Fibroblast of villous mesenchyme (primary cell): ENCODE results near the gene CDC20. TPM values are rescaled to one million over a fixed set of nuclear protein-coding genes. Genes with fewer than 3 reads are reported as not detected.
"Not testable (repeated sequence)": the region's sequence is repeated elsewhere in the genome, so short reads cannot be mapped to it uniquely, and the experiment has no call there.

Experiments used
- DNase-seq: peaks from one replicate; pipeline ENCODE4 v3.0.0-alpha.2; 2010; ENCODE audit warnings: low read depth
- H3K4me3 ChIP-seq: 2 replicates; pipeline ENCODE4 v1.5.1; 2011; ENCODE audit warnings: low read depth, mild to moderate bottlenecking, low read length
- total RNA-seq: library from RNA; depleted of rRNA; stranded (reverse); fragments of >200 nt; gene quantifications from 2 replicates; pipeline ENCODE4 v1.2.3, GENCODE V29; 2012
- TF ChIP-seq, protein P1 (sequence below): IDR thresholded peaks from 2 replicates; pipeline ENCODE4 v1.5.1; 2012; ENCODE audit warnings: low read depth, mild to moderate bottlenecking, low read length; ENCODE audit not compliant: insufficient read depth

Gene CDC20
- total RNA-seq, 1 donor = 51.8 TPM

DNA sequence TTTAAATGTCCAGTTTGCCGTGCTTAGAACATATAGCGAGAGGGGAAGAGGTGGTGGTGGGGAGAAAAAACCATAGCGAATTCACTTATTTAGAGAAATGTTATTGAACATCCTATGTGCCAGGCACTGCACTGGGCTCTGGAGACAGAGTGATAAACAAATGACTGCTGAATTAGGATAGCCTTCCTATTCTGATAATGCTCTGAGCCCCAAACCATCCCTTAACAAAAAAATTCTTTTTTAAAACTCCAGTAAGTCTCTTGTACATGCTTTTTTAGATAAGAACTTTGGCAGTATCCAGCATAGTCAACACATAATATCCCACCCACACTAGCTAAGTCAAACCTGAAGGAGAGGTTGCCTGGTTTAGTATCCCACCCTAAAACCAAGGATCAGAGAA is 39.4 kb downstream of the CDC20 start:
- DNase-seq = no peak
- H3K4me3 ChIP-seq = no peak overlapping the region
- TF ChIP-seq, protein P1, sequence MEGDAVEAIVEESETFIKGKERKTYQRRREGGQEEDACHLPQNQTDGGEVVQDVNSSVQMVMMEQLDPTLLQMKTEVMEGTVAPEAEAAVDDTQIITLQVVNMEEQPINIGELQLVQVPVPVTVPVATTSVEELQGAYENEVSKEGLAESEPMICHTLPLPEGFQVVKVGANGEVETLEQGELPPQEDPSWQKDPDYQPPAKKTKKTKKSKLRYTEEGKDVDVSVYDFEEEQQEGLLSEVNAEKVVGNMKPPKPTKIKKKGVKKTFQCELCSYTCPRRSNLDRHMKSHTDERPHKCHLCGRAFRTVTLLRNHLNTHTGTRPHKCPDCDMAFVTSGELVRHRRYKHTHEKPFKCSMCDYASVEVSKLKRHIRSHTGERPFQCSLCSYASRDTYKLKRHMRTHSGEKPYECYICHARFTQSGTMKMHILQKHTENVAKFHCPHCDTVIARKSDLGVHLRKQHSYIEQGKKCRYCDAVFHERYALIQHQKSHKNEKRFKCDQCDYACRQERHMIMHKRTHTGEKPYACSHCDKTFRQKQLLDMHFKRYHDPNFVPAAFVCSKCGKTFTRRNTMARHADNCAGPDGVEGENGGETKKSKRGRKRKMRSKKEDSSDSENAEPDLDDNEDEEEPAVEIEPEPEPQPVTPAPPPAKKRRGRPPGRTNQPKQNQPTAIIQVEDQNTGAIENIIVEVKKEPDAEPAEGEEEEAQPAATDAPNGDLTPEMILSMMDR = no peak

DNA sequence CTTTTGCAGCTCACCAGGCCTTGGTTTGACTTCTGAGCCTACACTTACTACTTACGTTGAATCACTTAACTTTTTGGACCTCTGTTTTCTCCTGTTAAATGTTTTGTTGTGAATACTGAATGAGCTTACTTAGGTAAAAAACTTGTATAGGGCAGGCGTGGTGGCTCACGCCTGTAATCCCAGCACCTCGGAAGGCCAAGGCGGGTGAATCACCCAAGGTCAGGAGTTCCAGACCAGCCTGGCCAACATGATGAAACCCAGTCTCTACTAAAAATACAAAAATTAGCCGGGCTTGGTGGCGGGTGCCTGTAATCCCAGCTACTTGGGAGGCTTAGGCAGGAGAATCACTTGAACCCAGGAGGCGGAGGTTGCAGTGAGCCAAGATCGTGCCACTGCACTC is 41.7 kb downstream of the CDC20 start:
- not testable (repeated sequence) for DNase-seq, H3K4me3 ChIP-seq

DNA sequence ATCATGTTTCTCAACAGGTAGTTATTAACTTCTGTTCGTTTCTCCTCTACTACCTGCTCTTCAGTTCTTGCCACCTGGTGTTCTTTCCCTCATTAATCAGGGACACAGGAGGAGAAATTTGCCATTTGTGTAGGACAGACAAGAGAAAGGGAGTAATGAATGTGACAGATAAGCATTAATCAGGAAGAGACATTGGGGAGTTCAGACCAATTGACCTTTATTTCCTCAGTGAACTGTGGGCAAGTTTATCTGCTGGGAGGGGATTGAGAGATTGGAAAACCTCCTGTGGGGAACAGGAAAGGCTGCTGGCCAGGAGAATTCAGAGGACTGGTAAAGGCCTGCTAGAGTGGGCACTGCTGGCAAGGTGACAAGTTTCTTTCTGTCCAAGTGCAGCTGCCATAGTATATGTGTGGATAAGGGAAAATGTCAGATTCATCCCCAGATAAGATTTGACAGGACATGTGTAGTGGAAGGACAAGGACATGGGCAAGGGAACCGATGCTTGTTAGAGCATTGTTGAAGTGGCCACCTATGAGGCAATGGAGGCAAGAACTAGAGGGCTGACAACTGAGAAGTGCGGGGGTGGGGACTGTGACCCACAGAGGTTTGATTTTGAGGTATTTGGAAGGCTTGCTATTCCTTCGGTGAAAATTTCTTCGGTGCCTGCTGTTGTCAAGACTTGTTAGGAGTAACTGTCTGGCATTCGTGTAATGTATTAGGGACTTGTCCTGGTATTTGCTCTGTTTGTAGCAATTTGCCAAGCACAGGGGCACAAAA is 43.5 kb downstream of the CDC20 start:
- no peak for DNase-seq
- TF ChIP-seq, protein P1 = no peak
- H3K4me3 ChIP-seq = no peak overlapping the region

DNA sequence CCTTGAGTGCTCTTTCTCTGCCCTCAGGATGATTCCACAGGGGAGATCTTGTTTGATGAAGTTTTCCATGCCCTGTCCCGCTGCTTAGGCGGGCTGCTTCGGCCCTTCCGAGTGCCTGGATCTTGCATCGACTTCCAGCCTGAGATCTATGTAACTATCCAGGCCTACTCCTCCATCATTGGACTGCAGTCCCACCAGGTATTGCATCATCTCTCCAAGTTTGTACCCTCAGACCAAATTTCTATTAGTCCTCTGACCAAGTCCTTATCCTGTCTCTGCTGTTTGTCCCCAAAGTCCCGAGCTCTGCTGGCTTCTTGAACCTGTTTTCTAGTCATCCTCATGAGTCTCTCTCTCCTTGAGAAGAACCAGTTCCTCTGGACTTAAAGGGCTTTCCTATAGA is 45.6 kb downstream of the CDC20 start:
- no peak overlapping the region for H3K4me3 ChIP-seq
- no peak for DNase-seq
- TF ChIP-seq, protein P1 = no peak

DNA sequence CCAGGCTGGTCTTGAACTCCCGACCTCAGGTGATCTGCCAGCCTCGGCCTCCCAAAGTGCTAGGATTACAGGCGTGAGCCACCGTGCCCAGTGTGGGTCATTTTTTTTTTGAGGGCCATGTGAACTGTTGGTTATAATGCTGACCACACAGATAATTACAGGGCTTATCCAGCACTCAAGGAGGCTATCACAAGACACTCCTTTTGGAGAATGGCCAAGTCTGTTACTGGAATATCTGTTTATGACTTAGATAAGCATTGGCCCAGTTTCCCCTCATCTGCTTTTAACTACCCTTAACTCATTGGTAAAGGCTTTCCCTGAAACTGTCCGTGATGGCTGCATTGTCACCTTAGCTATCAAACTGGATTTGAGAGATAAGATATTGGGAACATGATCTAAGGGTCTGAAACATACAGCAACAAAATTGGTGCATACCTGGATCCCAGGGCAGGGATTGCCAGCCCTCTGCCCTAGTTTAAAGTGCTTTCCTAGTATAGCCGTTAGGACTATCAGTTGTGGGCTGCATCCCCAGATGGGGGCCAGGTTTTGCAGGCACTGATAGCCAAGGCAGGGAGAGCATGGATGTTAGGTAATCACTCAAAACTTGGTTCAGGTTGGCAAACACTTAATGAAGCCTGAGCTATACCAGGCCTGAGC is 46.6 kb downstream of the CDC20 start:
- peak; percentile 97 for DNase-seq
- TF ChIP-seq, protein P1 = no peak

DNA sequence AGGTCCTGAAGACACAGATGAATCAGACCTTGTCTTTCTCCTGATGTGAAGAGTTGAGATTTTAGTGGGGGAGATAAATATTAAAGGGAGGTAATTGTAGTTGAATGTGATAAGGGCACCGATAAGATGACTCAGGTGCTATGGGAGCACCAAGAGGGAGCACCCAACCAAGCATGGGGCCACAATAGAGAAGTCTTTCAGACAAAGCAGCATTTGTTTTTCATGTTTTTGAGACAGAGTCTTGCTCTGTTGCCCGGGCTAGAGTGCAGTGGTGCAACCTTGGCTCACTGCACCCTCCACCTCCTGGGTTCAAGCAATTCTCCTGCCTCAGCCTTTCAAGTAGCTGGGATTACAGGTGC is 47.1 kb downstream of the CDC20 start:
- no peak for DNase-seq
- no peak overlapping the region for H3K4me3 ChIP-seq
- TF ChIP-seq, protein P1 = no peak

More for the DNA sequence above, 46.6 kb downstream of the CDC20 start:
- no peak overlapping the region for H3K4me3 ChIP-seq

DNA sequence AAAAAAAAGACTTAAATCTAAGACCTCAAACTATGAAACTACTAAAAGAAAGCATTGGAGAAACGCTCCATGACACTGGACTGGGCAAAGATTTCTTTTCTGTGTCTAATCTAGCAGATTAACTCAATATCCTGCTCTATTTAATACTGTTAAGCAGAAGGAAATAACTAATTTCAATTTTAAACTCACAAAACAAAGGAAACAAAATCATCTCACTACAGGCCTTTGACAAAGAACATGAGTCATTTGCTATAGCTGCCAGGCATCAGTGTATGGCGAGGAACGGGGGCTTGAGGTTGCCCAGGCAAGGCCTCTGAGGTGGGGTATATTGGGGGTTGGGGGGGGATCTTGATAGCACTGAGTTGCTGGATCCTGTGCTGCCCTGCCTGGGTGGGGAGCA is 51.8 kb downstream of the CDC20 start:
- TF ChIP-seq, protein P1 = no peak
- no peak for DNase-seq
- H3K4me3 ChIP-seq = no peak overlapping the region

Other genes starting within 250 kb of the CDC20 start
- 87.9 and 91.5 TPM in 2 replicates for gene EBNA1BP2, start 186.7 kb upstream of the CDC20 start, total RNA-seq
- gene CFAP57, start 186.7 kb upstream of the CDC20 start, total RNA-seq = under 0.01 TPM in 2 replicates
- under 0.01 TPM in 1 of 2 replicates, not detected in the other for gene TMEM125, start 89.0 kb upstream of the CDC20 start, total RNA-seq
- not detected in 2 replicates for gene C1orf210, start 73.4 kb upstream of the CDC20 start, total RNA-seq
- gene TIE1, start 58.0 kb upstream of the CDC20 start, total RNA-seq = under 0.01 TPM in 2 replicates
- not detected in 2 replicates for gene MPL, start 21.2 kb upstream of the CDC20 start, total RNA-seq
- 43.2 and 51.0 TPM in 2 replicates for gene ELOVL1, start 9.0 kb downstream of the CDC20 start, total RNA-seq
- 69.3 and 79.5 TPM in 2 replicates for gene MED8, start 30.8 kb downstream of the CDC20 start, total RNA-seq
- 35.4 and 38.7 TPM in 2 replicates for gene SZT2, start 30.9 kb downstream of the CDC20 start, total RNA-seq
- gene HYI, start 95.0 kb downstream of the CDC20 start, total RNA-seq = 43.6 and 131 TPM in 2 replicates
- 42.7 and 53.8 TPM in 2 replicates for gene PTPRF, start 171.9 kb downstream of the CDC20 start, total RNA-seq